Measurements from ENCODE around the gene P2RY2.

- TF ChIP-seq EZH2 (IDR thresholded peaks at IDR 0.05; ENCODE audit: low read length, missing control alignments) (no peak), CTCF (conservative IDR thresholded peaks at IDR 0.05 in 1 of 2, IDR thresholded peaks at IDR 0.05 in 1 of 2; ENCODE audit: low read depth in 1 of 2, low read length in 2 of 2) (no peak)
Measured at GRCh38 chr11:73221451-73221850, 3.4 kb downstream of the P2RY2 start.
